Uterus (tissue), 2 donors: Measurements from ENCODE around the gene BRINP3.

ENCODE experiments used
- POLR2A ChIP-seq, 2 donors: fragments of 450-650 bp; IDR thresholded peaks; one replicate each; pipeline ENCODE4 v1.6.1; 2016; ENCODE audit warnings: antibody characterized with exemption in 2 of 2, mild to moderate bottlenecking in 1 of 2, moderate library complexity in 1 of 2
- TF ChIP-seq, protein P1 (sequence below), 4 experiments: fragments of 200-600 bp in 2 of 4; fragments of 450-650 bp in 2 of 4; sonication (generic) in 2 of 4; IDR thresholded peaks; one replicate each; pipeline ENCODE4 v1.5.1; 2016 to 2019; ENCODE audit warnings: antibody characterized with exemption in 4 of 4, mild to moderate bottlenecking in 2 of 4, moderate library complexity in 1 of 4

- no peak for TF ChIP-seq POLR2A (IDR thresholded peaks at IDR 0.05)
- TF ChIP-seq, protein P1, sequence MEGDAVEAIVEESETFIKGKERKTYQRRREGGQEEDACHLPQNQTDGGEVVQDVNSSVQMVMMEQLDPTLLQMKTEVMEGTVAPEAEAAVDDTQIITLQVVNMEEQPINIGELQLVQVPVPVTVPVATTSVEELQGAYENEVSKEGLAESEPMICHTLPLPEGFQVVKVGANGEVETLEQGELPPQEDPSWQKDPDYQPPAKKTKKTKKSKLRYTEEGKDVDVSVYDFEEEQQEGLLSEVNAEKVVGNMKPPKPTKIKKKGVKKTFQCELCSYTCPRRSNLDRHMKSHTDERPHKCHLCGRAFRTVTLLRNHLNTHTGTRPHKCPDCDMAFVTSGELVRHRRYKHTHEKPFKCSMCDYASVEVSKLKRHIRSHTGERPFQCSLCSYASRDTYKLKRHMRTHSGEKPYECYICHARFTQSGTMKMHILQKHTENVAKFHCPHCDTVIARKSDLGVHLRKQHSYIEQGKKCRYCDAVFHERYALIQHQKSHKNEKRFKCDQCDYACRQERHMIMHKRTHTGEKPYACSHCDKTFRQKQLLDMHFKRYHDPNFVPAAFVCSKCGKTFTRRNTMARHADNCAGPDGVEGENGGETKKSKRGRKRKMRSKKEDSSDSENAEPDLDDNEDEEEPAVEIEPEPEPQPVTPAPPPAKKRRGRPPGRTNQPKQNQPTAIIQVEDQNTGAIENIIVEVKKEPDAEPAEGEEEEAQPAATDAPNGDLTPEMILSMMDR (IDR thresholded peaks at IDR 0.05), result no peak
These were observed 2.6 kb upstream of the BRINP3 start for GRCh38 chr1:190480231-190480630.
